Astrocyte (in vitro differentiated cells and primary cell): ENCODE measurements around the gene LIPG. TPM values are rescaled to one million over a fixed set of nuclear protein-coding genes. Genes with fewer than 3 reads are reported as not detected.
A peak's percentile ranks its signal among the peaks of the same experiment; 100 is the strongest.

Source experiments
- DNase-seq: peaks from one replicate; pipeline ENCODE4 v3.0.0-alpha.2; 2010; ENCODE audit warnings: low read depth
- FAIRE-seq: peaks from 2 replicates; lab custom pipeline; 2011; peaks lifted over from hg19 to GRCh38; lab: Jason Lieb, UNC
- H2AFZ ChIP-seq: 2 replicates; pipeline ENCODE4 v1.6.0; 2012; ENCODE audit warnings: low read depth, low read length, inconsistent platforms
- H3K27ac ChIP-seq: 2 replicates; pipeline ENCODE4 v1.5.1; 2011; ENCODE audit warnings: low read depth, low read length, inconsistent platforms
- H3K27me3 ChIP-seq: 2 replicates; pipeline ENCODE4 v1.6.0; 2011; ENCODE audit warnings: low read length, inconsistent platforms; ENCODE audit not compliant: insufficient read depth
- H3K36me3 ChIP-seq: 2 replicates; pipeline ENCODE4 v1.5.1; 2011; ENCODE audit warnings: low read length, inconsistent platforms; ENCODE audit not compliant: insufficient read depth
- H3K4me1 ChIP-seq: 2 replicates; pipeline ENCODE4 v1.5.1; 2011; ENCODE audit warnings: low read length, inconsistent platforms; ENCODE audit not compliant: insufficient read depth
- H3K4me2 ChIP-seq: 2 replicates; pipeline ENCODE4 v1.6.0; 2012; ENCODE audit warnings: low read length, inconsistent platforms
- H3K4me3 ChIP-seq: 2 replicates; pipeline ENCODE4 v1.5.1; 2011; ENCODE audit warnings: low read depth, mild to moderate bottlenecking, low read length, inconsistent platforms; ENCODE audit not compliant: insufficient read depth
- H3K79me2 ChIP-seq: 2 replicates; pipeline ENCODE4 v1.6.0; 2012; ENCODE audit warnings: mild to moderate bottlenecking, low read length, inconsistent platforms; ENCODE audit not compliant: insufficient read depth
- H3K9ac ChIP-seq: 2 replicates; pipeline ENCODE4 v1.6.0; 2012; ENCODE audit warnings: mild to moderate bottlenecking, low read length, inconsistent platforms
- H3K9me3 ChIP-seq: 2 replicates; pipeline ENCODE4 v1.5.1; 2012; ENCODE audit warnings: low read depth, mild to moderate bottlenecking, low read length, inconsistent platforms; ENCODE audit not compliant: insufficient read depth
- H4K20me1 ChIP-seq: 2 replicates; pipeline ENCODE4 v1.6.0; 2012; ENCODE audit warnings: low read length, inconsistent platforms; ENCODE audit not compliant: insufficient read depth
- H3K27ac Mint-ChIP-seq: one replicate; pipeline ENCODE4 v1.8.0; 2021; ENCODE audit warnings: mild to moderate bottlenecking, mixed read lengths; ENCODE audit not compliant: unreplicated experiment
- H3K27me3 Mint-ChIP-seq: one replicate; pipeline ENCODE4 v1.8.0; 2021; ENCODE audit warnings: low read depth, mixed read lengths; ENCODE audit not compliant: unreplicated experiment
- H3K36me3 Mint-ChIP-seq: one replicate; pipeline ENCODE4 v1.8.0; 2021; ENCODE audit warnings: low read depth, mixed read lengths; ENCODE audit not compliant: unreplicated experiment
- H3K4me1 Mint-ChIP-seq: one replicate; pipeline ENCODE4 v1.8.0; 2021; ENCODE audit warnings: low read depth, mixed read lengths; ENCODE audit not compliant: unreplicated experiment
- H3K4me3 Mint-ChIP-seq: one replicate; pipeline ENCODE4 v1.8.0; 2021; ENCODE audit warnings: mild to moderate bottlenecking, moderate library complexity, mixed read lengths; ENCODE audit not compliant: unreplicated experiment
- H3K9me3 Mint-ChIP-seq: one replicate; pipeline ENCODE4 v1.8.0; 2021; ENCODE audit warnings: mild to moderate bottlenecking, mixed read lengths; ENCODE audit not compliant: unreplicated experiment
- EZH2 ChIP-seq: IDR thresholded peaks from 2 replicates; pipeline ENCODE4 v1.6.1; 2012; ENCODE audit warnings: mild to moderate bottlenecking, low read length, inconsistent platforms; ENCODE audit not compliant: insufficient read depth
- total RNA-seq: library from RNA; stranded (reverse); gene quantifications from 2 replicates; pipeline ENCODE4 v1.2.1, GENCODE V29; 2021
- TF ChIP-seq, protein P1 (sequence below): IDR thresholded peaks from 2 replicates; pipeline ENCODE4 v1.5.1; 2011; ENCODE audit warnings: low read depth, mild to moderate bottlenecking, inconsistent platforms, low read length, moderate library complexity; ENCODE audit not compliant: insufficient read depth

The LIPG gene
- total RNA-seq, 1 donor from 2014 or later = 18.3 TPM

- DNase-seq = no peak
- Mint-ChIP-seq H3K27ac (no peak overlapping the region), H3K4me1 (peaks cover 16% of the 10 kb centered on the region), H3K4me3 (no peak overlapping the region), H3K9me3 (no peaks in the 10 kb centered on the region), H3K27me3 (no peaks in the 10 kb centered on the region), H3K36me3 (no peaks in the 10 kb centered on the region)
- no peak overlapping the region for H3K4me2 ChIP-seq
- H3K4me3 ChIP-seq = no peak overlapping the region
- no peaks in the 10 kb centered on the region for H3K79me2 ChIP-seq
- H3K9me3 ChIP-seq = no peaks in the 10 kb centered on the region
- no peak overlapping the region for H3K9ac ChIP-seq
- H3K27ac ChIP-seq = no peak overlapping the region
- no peaks in the 10 kb centered on the region for H4K20me1 ChIP-seq
- H3K27me3 ChIP-seq = no peaks in the 10 kb centered on the region
- H3K36me3 ChIP-seq = no peaks in the 10 kb centered on the region
- peaks cover 7% of the 10 kb centered on the region for H3K4me1 ChIP-seq
- no peak for TF ChIP-seq EZH2
- TF ChIP-seq, protein P1, sequence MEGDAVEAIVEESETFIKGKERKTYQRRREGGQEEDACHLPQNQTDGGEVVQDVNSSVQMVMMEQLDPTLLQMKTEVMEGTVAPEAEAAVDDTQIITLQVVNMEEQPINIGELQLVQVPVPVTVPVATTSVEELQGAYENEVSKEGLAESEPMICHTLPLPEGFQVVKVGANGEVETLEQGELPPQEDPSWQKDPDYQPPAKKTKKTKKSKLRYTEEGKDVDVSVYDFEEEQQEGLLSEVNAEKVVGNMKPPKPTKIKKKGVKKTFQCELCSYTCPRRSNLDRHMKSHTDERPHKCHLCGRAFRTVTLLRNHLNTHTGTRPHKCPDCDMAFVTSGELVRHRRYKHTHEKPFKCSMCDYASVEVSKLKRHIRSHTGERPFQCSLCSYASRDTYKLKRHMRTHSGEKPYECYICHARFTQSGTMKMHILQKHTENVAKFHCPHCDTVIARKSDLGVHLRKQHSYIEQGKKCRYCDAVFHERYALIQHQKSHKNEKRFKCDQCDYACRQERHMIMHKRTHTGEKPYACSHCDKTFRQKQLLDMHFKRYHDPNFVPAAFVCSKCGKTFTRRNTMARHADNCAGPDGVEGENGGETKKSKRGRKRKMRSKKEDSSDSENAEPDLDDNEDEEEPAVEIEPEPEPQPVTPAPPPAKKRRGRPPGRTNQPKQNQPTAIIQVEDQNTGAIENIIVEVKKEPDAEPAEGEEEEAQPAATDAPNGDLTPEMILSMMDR = no peak
- FAIRE-seq = no peak
- H2AFZ ChIP-seq = no peak overlapping the region
Observed at GRCh38 chr18:49546719-49547273, 15.1 kb upstream of the LIPG start.

- H3K4me3 ChIP-seq = no peak overlapping the region
- no peak overlapping the region for H2AFZ ChIP-seq
- Mint-ChIP-seq H3K27me3 (no peaks in the 10 kb centered on the region), H3K4me1 (peaks cover 16% of the 10 kb centered on the region), H3K9me3 (no peaks in the 10 kb centered on the region), H3K4me3 (no peak overlapping the region), H3K36me3 (no peaks in the 10 kb centered on the region), H3K27ac (peak overlapping the region; percentile 94)
- no peaks in the 10 kb centered on the region for H3K79me2 ChIP-seq
- peaks cover 7% of the 10 kb centered on the region for H3K4me1 ChIP-seq
- TF ChIP-seq EZH2 = no peak
- TF ChIP-seq, protein P1 = no peak
- no peak for FAIRE-seq
- H4K20me1 ChIP-seq = no peaks in the 10 kb centered on the region
- H3K4me2 ChIP-seq = peak overlapping the region; percentile 53
- DNase-seq = no peak
- no peak overlapping the region for H3K9ac ChIP-seq
- no peaks in the 10 kb centered on the region for H3K9me3 ChIP-seq
- H3K27ac ChIP-seq = peak overlapping the region; percentile 80
- H3K27me3 ChIP-seq = no peaks in the 10 kb centered on the region
- no peaks in the 10 kb centered on the region for H3K36me3 ChIP-seq
Observed at GRCh38 chr18:49547701-49548100, 14.2 kb upstream of the LIPG start.

GRCh38 chr18:49548229-49548636 is 13.6 kb upstream of the LIPG start:
- Histone ChIP-seq H3K27me3 (no peaks in the 10 kb centered on the region), H3K27ac (peak overlapping the region; percentile 80), H3K4me3 (no peak overlapping the region), H3K4me1 (peaks cover 7% of the 10 kb centered on the region), H3K9ac (no peak overlapping the region), H3K4me2 (peak overlapping the region; percentile 53), H3K79me2 (no peaks in the 10 kb centered on the region), H4K20me1 (no peaks in the 10 kb centered on the region), H3K9me3 (no peaks in the 10 kb centered on the region), H2AFZ (no peak overlapping the region), H3K36me3 (no peaks in the 10 kb centered on the region)
- peak; percentile 90 for DNase-seq
- FAIRE-seq = no peak
- H3K4me3 Mint-ChIP-seq = no peak overlapping the region
- TF ChIP-seq, protein P1 = no peak
- TF ChIP-seq EZH2 = no peak
- peaks cover 16% of the 10 kb centered on the region for H3K4me1 Mint-ChIP-seq
- no peaks in the 10 kb centered on the region for H3K27me3 Mint-ChIP-seq
- H3K36me3 Mint-ChIP-seq = no peaks in the 10 kb centered on the region
- peaks cover 1% of the 10 kb centered on the region for H3K9me3 Mint-ChIP-seq
- peak overlapping the region; percentile 94 for H3K27ac Mint-ChIP-seq
